ENCODE measurements around the gene KCNQ5.
A peak's percentile ranks its signal among the peaks of the same experiment; 100 is the strongest.

The KCNQ5 gene

GRCh38 chr6:73107016-73107415 lies 485.2 kb downstream of the KCNQ5 start:
- TF ChIP-seq CTCF (IDR thresholded peaks at IDR 0.05; ENCODE audit: low read depth, low read length), result no peak
- no peak overlapping the region for H3K4me3 ChIP-seq (ENCODE audit: low read depth, low read length)

GRCh38 chr6:73108949-73109348 lies 487.1 kb downstream of the KCNQ5 start:
- TF ChIP-seq CTCF (IDR thresholded peaks at IDR 0.05; ENCODE audit: low read depth, low read length), result no peak
- no peak overlapping the region for H3K4me3 ChIP-seq (ENCODE audit: low read depth, low read length)

GRCh38 chr6:73109659-73110058 lies 487.8 kb downstream of the KCNQ5 start:
- no peak overlapping the region for H3K4me3 ChIP-seq (ENCODE audit: low read depth, low read length)
- no peak for TF ChIP-seq CTCF (IDR thresholded peaks at IDR 0.05; ENCODE audit: low read depth, low read length)

- no peak overlapping the region for H3K4me3 ChIP-seq (ENCODE audit: low read depth, low read length)
- TF ChIP-seq CTCF (IDR thresholded peaks at IDR 0.05; ENCODE audit: low read depth, low read length), result no peak
Observed at GRCh38 chr6:73116330-73116729, 494.5 kb downstream of the KCNQ5 start.

GRCh38 chr6:73121421-73121993 lies 499.6 kb downstream of the KCNQ5 start:
- H3K4me3 ChIP-seq (ENCODE audit: low read depth, low read length), result no peak overlapping the region
- 0 out of 2 replicates have a peak, but pooled peaks have one; percentile 8 for TF ChIP-seq CTCF (IDR thresholded peaks at IDR 0.05; ENCODE audit: low read depth, low read length)

- no peak for TF ChIP-seq CTCF (IDR thresholded peaks at IDR 0.05; ENCODE audit: low read depth, low read length)
- no peak overlapping the region for H3K4me3 ChIP-seq (ENCODE audit: low read depth, low read length)
Observed at GRCh38 chr6:73123632-73124329, 501.9 kb downstream of the KCNQ5 start.

- no peak overlapping the region for H3K4me3 ChIP-seq (ENCODE audit: low read depth, low read length)
- peak; percentile 99 for TF ChIP-seq CTCF (IDR thresholded peaks at IDR 0.05; ENCODE audit: low read depth, low read length)
Observed at GRCh38 chr6:73129653-73130443, 508.0 kb downstream of the KCNQ5 start.
